Eye (tissue), 1 donor: Measurements from ENCODE around the gene NFAM1.

Experiments used
- DNase-seq: peaks from one replicate; pipeline ENCODE4 v3.0.0-alpha.2; 2015

Gene NFAM1

GRCh38 chr22:42414565-42415303 is 17.5 kb downstream of the NFAM1 start:
- no peak for DNase-seq

- DNase-seq: no peak
These were observed 18.2 kb downstream of the NFAM1 start for GRCh38 chr22:42414021-42414420.

GRCh38 chr22:42412744-42413333 is 19.4 kb downstream of the NFAM1 start:
- peak; percentile 78 for DNase-seq

- DNase-seq: no peak
These were observed 21.5 kb downstream of the NFAM1 start for GRCh38 chr22:42410708-42411107.

GRCh38 chr22:42408810-42409529 is 23.2 kb downstream of the NFAM1 start:
- DNase-seq: no peak

GRCh38 chr22:42408276-42408675 is 23.9 kb downstream of the NFAM1 start:
- DNase-seq: no peak

GRCh38 chr22:42404266-42404665 is 27.9 kb downstream of the NFAM1 start:
- DNase-seq: no peak

GRCh38 chr22:42401535-42402334 is 30.5 kb downstream of the NFAM1 start:
- DNase-seq: no peak

GRCh38 chr22:42400811-42401534 is 31.2 kb downstream of the NFAM1 start:
- no peak for DNase-seq

- peak; percentile 89 for DNase-seq
These were observed 32.6 kb downstream of the NFAM1 start for GRCh38 chr22:42399315-42400271.

GRCh38 chr22:42397332-42398249 is 34.6 kb downstream of the NFAM1 start:
- DNase-seq: no peak

GRCh38 chr22:42396621-42397331 is 35.4 kb downstream of the NFAM1 start:
- DNase-seq: no peak

GRCh38 chr22:42389143-42389542 is 43.1 kb downstream of the NFAM1 start:
- DNase-seq: peak; percentile 63

GRCh38 chr22:42388130-42388797 is 43.9 kb downstream of the NFAM1 start:
- DNase-seq: peak; percentile 96

GRCh38 chr22:42387631-42388030 is 44.6 kb downstream of the NFAM1 start:
- DNase-seq: no peak

GRCh38 chr22:42385696-42386095 is 46.5 kb downstream of the NFAM1 start:
- DNase-seq: no peak

GRCh38 chr22:42384506-42384905 is 47.7 kb downstream of the NFAM1 start:
- no peak for DNase-seq

GRCh38 chr22:42383851-42384417 is 48.3 kb downstream of the NFAM1 start:
- DNase-seq: no peak
